Mesenchymal stem cell (in vitro differentiated cells and primary cell): ENCODE measurements around the gene ORMDL2.

Experiments
- DNase-seq: peaks from one replicate; pipeline ENCODE4 v3.0.0-alpha.2; 2013
- H2AFZ ChIP-seq: one replicate; pipeline ENCODE4 v1.6.1; 2013; ENCODE audit warnings: low read depth, mild to moderate bottlenecking, control low read depth, inconsistent platforms, low read length, moderate library complexity
- H2AK5ac ChIP-seq: 2 replicates; pipeline ENCODE4 v1.6.1; 2013; ENCODE audit warnings: low read length, moderate library complexity, mild to moderate bottlenecking, inconsistent platforms; ENCODE audit not compliant: severe bottlenecking
- H2BK120ac ChIP-seq: one replicate; pipeline ENCODE4 v1.6.1; 2013; ENCODE audit warnings: low read depth, mild to moderate bottlenecking, inconsistent platforms, low read length, moderate library complexity
- H2BK12ac ChIP-seq, 2 experiments: one replicate each; pipeline ENCODE4 v1.6.1; 2013; ENCODE audit warnings: inconsistent platforms in 2 of 2, low read length in 2 of 2, mild to moderate bottlenecking in 2 of 2, moderate library complexity in 2 of 2, control low read depth in 1 of 2
- H2BK15ac ChIP-seq: one replicate; pipeline ENCODE4 v1.6.1; 2013; ENCODE audit warnings: mild to moderate bottlenecking, low read depth, inconsistent platforms; ENCODE audit not compliant: poor library complexity, severe bottlenecking
- H2BK5ac ChIP-seq: 2 replicates; pipeline ENCODE4 v1.6.1; 2013; ENCODE audit warnings: low read depth, mild to moderate bottlenecking, low read length, control low read depth, inconsistent platforms; ENCODE audit not compliant: poor library complexity, severe bottlenecking
- H3K14ac ChIP-seq, 2 experiments: one replicate each; pipeline ENCODE4 v1.6.1; 2013; ENCODE audit warnings: inconsistent platforms in 2 of 2, low read length in 2 of 2, control low read depth in 1 of 2, mild to moderate bottlenecking in 1 of 2, moderate library complexity in 1 of 2
- H3K18ac ChIP-seq, 2 experiments: one replicate each; pipeline ENCODE4 v1.6.1; 2013; ENCODE audit warnings: inconsistent platforms in 2 of 2, low read length in 2 of 2, control low read depth in 1 of 2, low read depth in 1 of 2, mild to moderate bottlenecking in 1 of 2
- H3K23ac ChIP-seq, 2 experiments: one replicate each; pipeline ENCODE4 v1.6.1; 2013; ENCODE audit warnings: inconsistent platforms in 2 of 2, low read length in 2 of 2, mild to moderate bottlenecking in 2 of 2, moderate library complexity in 2 of 2, control low read depth in 1 of 2
- H3K27ac ChIP-seq: 2 replicates; pipeline ENCODE4 v1.5.1; 2013; ENCODE audit warnings: mild to moderate bottlenecking, moderate library complexity, low read length, control low read depth, inconsistent platforms; ENCODE audit not compliant: poor library complexity, severe bottlenecking
- H3K27me3 ChIP-seq, 2 experiments: 2 replicates each; pipeline versions ENCODE4 v1.6.1 to v1.7.0; 2013; ENCODE audit warnings: low read length in 2 of 2, mild to moderate bottlenecking in 2 of 2, moderate library complexity in 2 of 2, control low read depth in 1 of 2, inconsistent platforms in 1 of 2; ENCODE audit not compliant: control insufficient read depth in 1 of 2, insufficient read depth in 1 of 2
- H3K36me3 ChIP-seq, 2 experiments: 2 replicates each; pipeline versions ENCODE4 v1.6.1 to v1.7.0; 2013; ENCODE audit warnings: low read length in 2 of 2, control low read depth in 1 of 2, inconsistent platforms in 1 of 2, low read depth in 1 of 2, mild to moderate bottlenecking in 1 of 2; ENCODE audit not compliant: insufficient read depth in 2 of 2, control insufficient read depth in 1 of 2
- H3K4ac ChIP-seq, 2 experiments: one replicate each; pipeline ENCODE4 v1.6.1; 2013; ENCODE audit warnings: inconsistent platforms in 2 of 2, low read length in 2 of 2, mild to moderate bottlenecking in 2 of 2, moderate library complexity in 2 of 2, control low read depth in 1 of 2, low read depth in 1 of 2
- H3K4me1 ChIP-seq: 2 replicates; pipeline ENCODE4 v1.6.1; 2013; ENCODE audit warnings: low read depth, low read length, control low read depth; ENCODE audit not compliant: control insufficient read depth, insufficient read depth
- H3K4me2 ChIP-seq: 2 replicates; pipeline ENCODE4 v1.6.1; 2013; ENCODE audit warnings: low read length, mild to moderate bottlenecking, inconsistent platforms; ENCODE audit not compliant: poor library complexity, severe bottlenecking
- H3K4me3 ChIP-seq, 2 experiments: 2 replicates each; pipeline versions ENCODE4 v1.5.1 to v1.7.0; 2013; ENCODE audit warnings: low read length in 2 of 2, mild to moderate bottlenecking in 2 of 2, control low read depth in 1 of 2, low read depth in 1 of 2; ENCODE audit not compliant: insufficient read depth in 1 of 2
- H3K79me1 ChIP-seq: replicated peaks from 2 replicates; pipeline ENCODE4 v1.6.1; 2013; ENCODE audit warnings: mild to moderate bottlenecking, control low read depth, low read length, inconsistent platforms; ENCODE audit not compliant: poor library complexity, severe bottlenecking
- H3K9ac ChIP-seq: 2 replicates; pipeline ENCODE4 v1.7.0; 2013; ENCODE audit warnings: mild to moderate bottlenecking, low read length, moderate library complexity
- H3K9me3 ChIP-seq: 2 replicates; pipeline ENCODE4 v1.7.0; 2013; ENCODE audit warnings: mild to moderate bottlenecking, low read length; ENCODE audit not compliant: control insufficient read depth
- H4K8ac ChIP-seq: one replicate; pipeline ENCODE4 v1.6.1; 2013; ENCODE audit warnings: inconsistent platforms, mild to moderate bottlenecking, low read length, moderate library complexity
- H4K91ac ChIP-seq: one replicate; pipeline ENCODE4 v1.6.1; 2013; ENCODE audit warnings: mild to moderate bottlenecking, low read length, inconsistent platforms
- WGBS: methylation state at CpG from one replicate; pipeline ENCODE4 v1.1.7; 2013; ENCODE audit warnings: mixed read lengths; 5-methylcytosine and 5-hydroxymethylcytosine counted together

The ORMDL2 gene

DNA sequence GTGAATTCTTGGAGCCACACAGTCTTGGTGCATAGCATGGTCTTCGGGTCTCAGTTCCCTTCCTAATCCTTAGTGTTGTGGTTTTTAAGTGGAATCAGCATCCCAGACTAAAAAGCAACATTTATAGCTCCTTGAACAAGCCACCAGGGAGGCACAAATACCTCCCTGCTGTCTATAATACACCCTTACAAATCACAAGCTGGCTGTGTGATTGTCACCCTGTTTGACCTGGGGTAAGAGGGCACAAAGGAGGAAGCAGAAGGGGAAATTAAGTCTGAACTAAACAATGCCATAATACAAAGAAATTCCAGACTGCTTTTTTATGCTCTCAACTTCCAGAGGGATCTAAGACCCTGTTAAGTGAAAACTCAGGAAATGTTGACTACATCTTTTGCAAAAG lies 32.6 kb downstream of the ORMDL2 start:
- Histone ChIP-seq H3K9me3 (no peaks in the 10 kb centered on the region), H3K27ac (no peak overlapping the region), H2BK5ac (no peak overlapping the region), H4K91ac (no peak overlapping the region), H3K9ac (peak overlapping the region; percentile 86), H2BK12ac (no peak overlapping the region), H3K4me2 (no peak overlapping the region), H2AK5ac (no peak overlapping the region), H3K4me3 (no peak overlapping the region), H3K23ac (no peak overlapping the region), H3K4ac (peak overlapping the region in 1 of 2 experiments; percentile 13), H2BK120ac (no peak overlapping the region), H2BK15ac (no peak overlapping the region), H3K14ac (no peak overlapping the region), H3K36me3 (no peaks in the 10 kb centered on the region), H4K8ac (peak overlapping the region; percentile 7), H3K4me1 (peaks cover 10% of the 10 kb centered on the region), H2AFZ (no peak overlapping the region), H3K79me1 (no peaks in the 10 kb centered on the region), H3K27me3 (no peaks in the 10 kb centered on the region), H3K18ac (peak overlapping the region in 1 of 2 experiments; percentile 37)
- WGBS = no CpG with 5 or more reads among the region's 1 CpG
- peak; percentile 40 for DNase-seq

DNA sequence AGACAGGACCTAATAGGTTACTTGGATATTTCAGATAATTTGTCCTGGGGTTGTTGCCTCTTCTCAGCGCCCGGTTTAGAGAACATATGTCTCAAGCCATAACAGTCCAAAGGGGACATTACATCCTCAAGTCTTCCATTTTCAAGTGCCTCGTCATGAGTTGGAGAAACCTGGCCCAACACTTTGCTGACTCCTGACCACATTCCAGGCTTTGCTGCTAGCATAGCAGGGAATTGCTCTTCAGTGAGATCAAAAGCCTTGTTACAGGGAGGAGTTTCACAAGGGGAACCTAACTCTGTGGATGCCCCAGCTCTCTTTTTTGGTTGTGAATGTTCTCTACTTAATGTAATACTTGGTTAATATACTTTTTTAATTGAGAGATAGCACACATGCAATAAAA lies 33.1 kb downstream of the ORMDL2 start:
- H2AFZ ChIP-seq = no peak overlapping the region
- no peak overlapping the region for H3K18ac ChIP-seq
- no peak overlapping the region for H3K14ac ChIP-seq
- H3K4me2 ChIP-seq = no peak overlapping the region
- no peak overlapping the region for H2BK12ac ChIP-seq
- no peak overlapping the region for H2BK120ac ChIP-seq
- no peak overlapping the region for H4K8ac ChIP-seq
- no peak overlapping the region for H2AK5ac ChIP-seq
- no peak overlapping the region for H3K4ac ChIP-seq
- peak overlapping the region; percentile 86 for H3K9ac ChIP-seq
- peak; percentile 51 for DNase-seq
- peaks cover 10% of the 10 kb centered on the region for H3K4me1 ChIP-seq
- H2BK5ac ChIP-seq = no peak overlapping the region
- H3K27me3 ChIP-seq = no peaks in the 10 kb centered on the region
- H3K27ac ChIP-seq = no peak overlapping the region
- 78% methylated on average over 3 of the region's 3 CpGs for WGBS
- H3K9me3 ChIP-seq = no peaks in the 10 kb centered on the region
- H3K4me3 ChIP-seq = no peak overlapping the region
- H3K79me1 ChIP-seq = no peaks in the 10 kb centered on the region
- no peak overlapping the region for H3K23ac ChIP-seq
- no peak overlapping the region for H4K91ac ChIP-seq
- no peaks in the 10 kb centered on the region for H3K36me3 ChIP-seq
- H2BK15ac ChIP-seq = no peak overlapping the region

DNA sequence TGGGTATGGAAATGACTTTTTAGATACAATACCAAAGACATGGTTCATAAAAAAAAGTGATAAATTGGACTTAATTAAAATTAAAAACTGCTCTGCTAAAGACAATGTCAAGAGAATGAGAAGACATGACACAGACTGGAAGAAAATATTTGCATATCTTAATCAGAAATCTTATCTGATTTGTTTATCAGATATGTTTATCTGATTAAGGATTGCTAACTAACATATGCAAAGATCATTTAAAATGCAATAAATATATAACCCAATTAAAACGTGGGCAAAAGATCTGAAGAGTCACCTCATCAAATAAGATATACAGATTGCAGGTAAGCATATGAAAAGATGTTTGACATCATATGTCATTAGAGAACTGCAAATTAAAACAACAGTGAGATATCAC lies 34.9 kb downstream of the ORMDL2 start:
- Histone ChIP-seq H2AK5ac (no peak overlapping the region), H3K9ac (no peak overlapping the region), H3K4me1 (peaks cover 3% of the 10 kb centered on the region), H2BK5ac (no peak overlapping the region), H3K9me3 (no peaks in the 10 kb centered on the region), H3K4me3 (no peak overlapping the region), H4K91ac (no peak overlapping the region), H3K14ac (no peak overlapping the region), H3K4me2 (no peak overlapping the region), H3K36me3 (no peaks in the 10 kb centered on the region), H2BK15ac (no peak overlapping the region), H4K8ac (no peak overlapping the region), H3K27me3 (no peaks in the 10 kb centered on the region), H2AFZ (no peak overlapping the region), H3K23ac (no peak overlapping the region), H3K79me1 (no peaks in the 10 kb centered on the region), H2BK120ac (no peak overlapping the region), H3K4ac (no peak overlapping the region), H3K27ac (no peak overlapping the region), H3K18ac (no peak overlapping the region), H2BK12ac (no peak overlapping the region)
- no CpG with 5 or more reads among the region's 1 CpG for WGBS
- no peak for DNase-seq

DNA sequence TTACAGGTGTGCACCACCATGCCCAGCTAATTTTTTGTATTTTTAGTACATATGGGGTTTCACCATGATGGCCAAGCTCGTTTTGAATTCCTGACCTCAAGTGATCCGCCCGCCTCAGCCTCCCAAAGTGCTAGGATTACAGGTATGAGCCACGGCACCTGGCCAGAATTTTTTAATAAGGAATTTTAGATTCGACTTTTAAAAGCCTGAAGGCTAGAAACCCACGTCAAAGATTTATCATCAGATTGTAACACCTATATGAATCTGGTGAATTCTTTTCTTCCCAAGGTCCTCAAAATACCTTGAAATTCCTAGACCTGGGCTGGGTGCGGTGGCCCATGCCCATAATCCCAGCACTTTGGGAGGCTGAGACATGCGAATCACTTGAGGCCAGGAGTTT lies 43.6 kb downstream of the ORMDL2 start:
- Histone ChIP-seq H3K27ac (no peak overlapping the region), H2AK5ac (no peak overlapping the region), H2AFZ (no peak overlapping the region), H3K23ac (no peak overlapping the region), H3K4me3 (no peak overlapping the region), H3K18ac (no peak overlapping the region), H2BK12ac (no peak overlapping the region), H4K8ac (no peak overlapping the region), H3K27me3 (no peaks in the 10 kb centered on the region), H3K79me1 (no peaks in the 10 kb centered on the region), H2BK120ac (no peak overlapping the region), H3K4ac (no peak overlapping the region), H3K9ac (no peak overlapping the region), H3K9me3 (no peaks in the 10 kb centered on the region), H3K14ac (no peak overlapping the region), H2BK5ac (no peak overlapping the region), H3K36me3 (no peaks in the 10 kb centered on the region), H3K4me2 (no peak overlapping the region), H2BK15ac (no peak overlapping the region), H4K91ac (no peak overlapping the region), H3K4me1 (no peaks in the 10 kb centered on the region)
- WGBS = 89% methylated on average over 8 of the region's 8 CpGs
- DNase-seq = no peak
